ENCODE measurements around the gene HDDC2.

Gene HDDC2

DNA sequence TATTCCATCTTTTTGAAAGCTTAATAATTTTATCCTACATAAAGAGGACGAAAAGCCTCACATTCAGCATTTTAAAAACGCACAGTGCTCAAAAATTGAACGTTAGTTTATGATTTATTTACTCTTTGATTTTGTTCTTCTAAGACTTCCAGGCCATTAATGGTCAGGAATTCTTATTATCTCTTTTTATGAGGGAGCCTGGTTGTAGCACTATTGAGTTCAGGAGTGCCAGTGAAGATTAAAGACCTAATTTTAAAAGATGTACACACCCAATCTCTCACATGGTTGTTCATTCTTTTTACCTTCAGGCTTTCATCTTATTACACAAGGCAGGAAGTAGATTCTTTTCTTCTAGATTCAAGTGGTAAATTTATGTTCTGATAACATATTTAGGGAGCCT lies 68.6 kb downstream of the HDDC2 start:
- ATAC-seq = no peak
- no peak for DNase-seq

DNA sequence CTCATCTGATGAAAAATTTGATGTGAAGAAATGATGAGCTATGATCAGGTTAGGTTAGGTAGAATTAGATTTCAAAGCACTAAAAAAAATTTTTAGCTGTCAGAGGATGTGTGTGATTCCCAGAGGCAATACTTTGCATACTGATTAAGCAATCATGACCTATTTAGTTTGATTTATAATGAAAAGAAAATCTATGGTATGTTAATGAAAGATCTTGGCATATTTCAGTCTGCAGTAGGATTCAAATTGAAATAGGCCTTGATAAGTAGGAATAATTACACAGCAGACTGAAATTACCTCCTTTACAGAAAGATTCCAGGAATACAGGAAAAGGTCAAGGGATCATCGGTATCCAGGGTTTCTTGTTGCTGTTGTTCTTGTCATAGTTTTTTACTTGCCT lies 69.3 kb downstream of the HDDC2 start:
- DNase-seq (no peak), ATAC-seq (no peak)

- DNase-seq (no peak), ATAC-seq (no peak)
These were observed 70.0 kb downstream of the HDDC2 start for GRCh38 chr6:125231574-125232343.

GRCh38 chr6:125231133-125231532 lies 70.6 kb downstream of the HDDC2 start:
- ATAC-seq = no peak
- no peak for DNase-seq

DNA sequence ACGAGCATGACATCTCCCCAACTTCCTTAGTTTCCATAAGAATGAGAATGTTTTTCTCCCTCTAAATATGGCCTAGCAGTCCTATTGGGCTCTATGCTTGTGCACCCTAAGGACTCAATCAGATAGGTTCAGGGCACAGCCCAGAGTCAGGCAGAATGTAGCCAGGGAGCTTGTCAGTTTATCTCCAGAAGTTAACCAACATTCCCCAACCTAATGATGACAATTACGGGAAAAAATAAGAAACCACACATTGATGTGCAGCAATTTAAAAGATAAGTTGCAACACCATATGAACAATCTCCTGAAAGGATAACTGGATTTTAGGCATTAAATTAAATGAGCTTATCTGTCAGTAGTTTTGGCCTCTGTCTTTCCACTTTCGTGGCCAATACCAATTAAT lies 71.1 kb downstream of the HDDC2 start:
- ATAC-seq (no peak), DNase-seq (no peak)

DNA sequence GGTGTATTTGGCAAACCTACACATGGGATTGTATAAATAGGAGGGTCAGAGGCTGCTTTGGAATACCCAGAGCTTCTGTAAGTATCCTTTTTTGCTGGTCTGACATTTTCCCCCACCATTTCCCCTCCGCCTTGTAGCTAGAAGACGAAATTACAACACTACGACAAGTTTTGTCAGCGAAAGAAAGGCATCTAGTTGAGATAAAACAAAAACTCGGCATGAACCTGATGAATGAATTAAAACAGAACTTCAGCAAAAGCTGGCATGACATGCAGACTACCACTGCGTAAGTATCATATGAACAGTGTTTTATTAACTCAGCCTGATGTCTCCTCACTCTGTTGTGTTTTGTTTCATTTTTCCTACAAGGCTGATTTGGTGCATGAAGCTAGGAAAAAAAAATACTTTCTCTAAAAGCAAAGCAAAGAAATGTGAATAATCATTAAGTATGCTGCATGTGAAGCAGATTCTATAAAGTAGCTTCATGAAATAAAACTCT lies 72.7 kb downstream of the HDDC2 start:
- DNase-seq (no peak), ATAC-seq (no peak)

DNA sequence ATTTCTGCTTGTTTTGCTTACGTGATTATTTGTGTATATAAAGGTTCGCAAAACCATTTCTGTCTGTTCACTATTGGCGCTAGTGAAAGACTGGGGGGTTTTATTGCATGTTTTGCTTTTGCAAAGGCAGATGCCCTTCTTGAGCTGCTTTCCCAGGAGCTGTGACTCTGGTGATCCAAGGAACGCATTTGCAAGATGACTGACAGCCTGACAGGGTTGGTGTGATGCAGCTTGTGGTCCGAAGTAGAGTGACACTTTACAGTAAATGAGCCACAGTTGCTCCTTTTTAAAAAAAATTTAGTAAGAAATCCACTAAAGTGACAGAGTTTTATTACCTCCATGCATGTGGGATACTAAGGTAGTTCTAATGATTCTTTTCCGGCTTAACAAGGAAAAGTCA lies 74.5 kb downstream of the HDDC2 start:
- no peak for ATAC-seq
- no peak for DNase-seq

Measured in stimulated activated naive CD8-positive, alpha-beta T cell treated with anti-CD3 and anti-CD28 coated beads, Interleukin-15, Interleukin-2, amounts not matched to agents 100 U/mL and 50 U/mL, for 24 hours (primary cell).